Adipocyte (in vitro differentiated cells): Measurements from ENCODE around the gene LHX1.

Source experiments
- DNase-seq: peaks from one replicate; pipeline ENCODE4 v3.0.0-alpha.2; 2015; ENCODE audit warnings: low read depth
- H3K27me3 ChIP-seq: replicated peaks from 2 replicates; pipeline ENCODE4 v1.7.0; 2013; ENCODE audit warnings: mild to moderate bottlenecking, low read length, moderate library complexity; ENCODE audit not compliant: control insufficient read depth, insufficient read depth
- H3K36me3 ChIP-seq: 2 replicates; pipeline ENCODE4 v1.7.0; 2013; ENCODE audit warnings: low read length, mild to moderate bottlenecking, moderate library complexity; ENCODE audit not compliant: control insufficient read depth, insufficient read depth, severe bottlenecking
- H3K4me1 ChIP-seq: 2 replicates; pipeline ENCODE4 v1.7.0; 2013; ENCODE audit warnings: mild to moderate bottlenecking, low read length, moderate library complexity; ENCODE audit not compliant: control insufficient read depth, insufficient read depth
- H3K4me3 ChIP-seq: 2 replicates; pipeline ENCODE4 v1.7.0; 2013; ENCODE audit warnings: mild to moderate bottlenecking, low read length, moderate library complexity
- H3K9ac ChIP-seq: 2 replicates; pipeline ENCODE4 v1.7.0; 2013; ENCODE audit warnings: mild to moderate bottlenecking, low read length, moderate library complexity
- H3K9me3 ChIP-seq: 2 replicates; pipeline ENCODE4 v1.7.0; 2013; ENCODE audit warnings: mild to moderate bottlenecking, low read length, moderate library complexity; ENCODE audit not compliant: control insufficient read depth

Gene LHX1

GRCh38 chr17:36937001-36937958 lies at the start of gene LHX1:
LHX1 (plus strand) TSS chr17:36937475; CDS start chr17:36938198, 723 bp downstream.
- Histone ChIP-seq H3K9ac (no peak within 1 kb of the TSS), H3K4me1 (peaks cover 8% of the 10 kb centered on the region), H3K4me3 (no peak within 1 kb of the TSS), H3K9me3 (peaks cover 5% of the 10 kb centered on the region), H3K27me3 (peaks cover 95% of the 10 kb centered on the region), H3K36me3 (no peaks in the 10 kb centered on the region)
- DNase-seq, result no peak

GRCh38 chr17:36888236-36888951 lies 48.9 kb upstream of the LHX1 start:
- no peak overlapping the region for H3K9ac ChIP-seq
- H3K9me3 ChIP-seq, result peaks cover 2% of the 10 kb centered on the region
- H3K4me3 ChIP-seq, result no peak overlapping the region
- H3K4me1 ChIP-seq, result no peaks in the 10 kb centered on the region
- DNase-seq, result no peak
- H3K36me3 ChIP-seq, result no peaks in the 10 kb centered on the region
- peaks cover 51% of the 10 kb centered on the region for H3K27me3 ChIP-seq

- Histone ChIP-seq H3K36me3 (no peaks in the 10 kb centered on the region), H3K9ac (no peak overlapping the region), H3K27me3 (peaks cover 53% of the 10 kb centered on the region), H3K9me3 (peaks cover 2% of the 10 kb centered on the region), H3K4me3 (no peak overlapping the region), H3K4me1 (no peaks in the 10 kb centered on the region)
- DNase-seq, result no peak
These were observed 47.4 kb upstream of the LHX1 start for GRCh38 chr17:36889770-36890349.

GRCh38 chr17:36890398-36891168 lies 46.7 kb upstream of the LHX1 start:
- Histone ChIP-seq H3K27me3 (peaks cover 46% of the 10 kb centered on the region), H3K9me3 (peaks cover 2% of the 10 kb centered on the region), H3K36me3 (no peaks in the 10 kb centered on the region), H3K9ac (no peak overlapping the region), H3K4me3 (no peak overlapping the region), H3K4me1 (no peaks in the 10 kb centered on the region)
- no peak for DNase-seq

- Histone ChIP-seq H3K36me3 (no peaks in the 10 kb centered on the region), H3K27me3 (peaks cover 52% of the 10 kb centered on the region), H3K9me3 (no peaks in the 10 kb centered on the region), H3K4me3 (no peak overlapping the region), H3K4me1 (no peaks in the 10 kb centered on the region), H3K9ac (no peak overlapping the region)
- no peak for DNase-seq
These were observed 45.0 kb upstream of the LHX1 start for GRCh38 chr17:36892112-36892838.

GRCh38 chr17:36894177-36894576 lies 43.1 kb upstream of the LHX1 start:
- H3K9me3 ChIP-seq, result no peaks in the 10 kb centered on the region
- H3K4me3 ChIP-seq, result no peak overlapping the region
- peaks cover 43% of the 10 kb centered on the region for H3K27me3 ChIP-seq

GRCh38 chr17:36894925-36895324 lies 42.4 kb upstream of the LHX1 start:
- H3K9ac ChIP-seq, result no peak overlapping the region
- no peaks in the 10 kb centered on the region for H3K9me3 ChIP-seq
- H3K27me3 ChIP-seq, result peaks cover 44% of the 10 kb centered on the region
- DNase-seq, result no peak
- H3K36me3 ChIP-seq, result no peaks in the 10 kb centered on the region
- H3K4me1 ChIP-seq, result no peaks in the 10 kb centered on the region
- H3K4me3 ChIP-seq, result no peak overlapping the region

More at GRCh38 chr17:36894177-36894576, 43.1 kb upstream of the LHX1 start:
- Histone ChIP-seq H3K9ac (no peak overlapping the region), H3K36me3 (no peaks in the 10 kb centered on the region), H3K4me1 (no peaks in the 10 kb centered on the region)
- DNase-seq, result no peak

GRCh38 chr17:36899250-36900159 lies 37.8 kb upstream of the LHX1 start:
- H3K27me3 ChIP-seq, result peaks cover 32% of the 10 kb centered on the region
- no peaks in the 10 kb centered on the region for H3K4me1 ChIP-seq
- H3K4me3 ChIP-seq, result no peak overlapping the region
- no peaks in the 10 kb centered on the region for H3K36me3 ChIP-seq
- DNase-seq, result no peak
- H3K9ac ChIP-seq, result no peak overlapping the region
- no peaks in the 10 kb centered on the region for H3K9me3 ChIP-seq

GRCh38 chr17:36900160-36900512 lies 37.1 kb upstream of the LHX1 start:
- no peak overlapping the region for H3K9ac ChIP-seq
- no peaks in the 10 kb centered on the region for H3K4me1 ChIP-seq
- H3K9me3 ChIP-seq, result no peaks in the 10 kb centered on the region
- H3K36me3 ChIP-seq, result no peaks in the 10 kb centered on the region
- no peak for DNase-seq
- H3K27me3 ChIP-seq, result peaks cover 32% of the 10 kb centered on the region
- H3K4me3 ChIP-seq, result no peak overlapping the region

GRCh38 chr17:36901506-36901905 lies 35.8 kb upstream of the LHX1 start:
- H3K4me3 ChIP-seq, result no peak overlapping the region
- no peak overlapping the region for H3K9ac ChIP-seq
- peaks cover 35% of the 10 kb centered on the region for H3K27me3 ChIP-seq
- peak; percentile 1 for DNase-seq
- H3K4me1 ChIP-seq, result no peaks in the 10 kb centered on the region
- H3K36me3 ChIP-seq, result no peaks in the 10 kb centered on the region
- H3K9me3 ChIP-seq, result no peaks in the 10 kb centered on the region
